ENCODE measurements around the gene ZNF722. TPM values are rescaled to one million over a fixed set of nuclear protein-coding genes. Genes with fewer than 3 reads are reported as not detected.
"Not testable (repeated sequence)": the region's sequence is repeated elsewhere in the genome, so short reads cannot be mapped to it uniquely, and the experiment has no call there.

The ZNF722 gene
- polyA plus RNA-seq (2011; rRNA removed): not detected in 2 replicates
- not detected in 2 replicates for polyA minus RNA-seq (2011; rRNA and poly(A)+ RNA removed)

DNA sequence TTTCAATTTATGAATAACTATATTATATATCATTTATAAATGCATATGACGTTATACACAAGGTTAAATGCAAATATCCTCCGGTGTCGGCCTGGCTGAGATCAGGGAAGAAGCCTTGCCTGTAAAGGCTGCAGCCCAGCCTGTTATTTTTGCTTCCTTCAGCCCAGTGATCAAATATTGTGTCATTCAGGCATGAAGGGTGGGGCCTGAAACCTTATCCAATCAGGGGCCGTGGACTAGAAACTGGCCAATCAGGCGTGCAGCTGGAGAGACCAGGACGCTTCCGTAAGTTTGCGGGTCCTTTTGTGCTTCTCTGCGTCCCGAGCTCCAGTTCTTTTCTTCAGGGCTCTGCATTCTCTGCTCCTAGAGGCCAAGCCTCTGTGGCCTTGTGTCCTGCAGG is at the start of gene ZNF722:
TSS of gene ZNF722 (plus strand) at position 301 of the 400 bp plus-strand sequence. CDS start 113 bp downstream, outside the sequence.
- DNase-seq (ENCODE audit: low read depth): no peak
- TF ChIP-seq CTCF (IDR thresholded peaks at IDR 0.05; ENCODE audit: insufficient read depth, low read depth, low read length): no peak
- ChIA-PET POLR2A (no interaction called here), CTCF (no interaction called here)
- Histone ChIP-seq H3K27me3 (ENCODE audit: control insufficient read depth, insufficient read depth, low read length) (no peaks in the 10 kb centered on the region), H3K36me3 (ENCODE audit: control insufficient read depth, insufficient read depth, low read length) (no peaks in the 10 kb centered on the region), H3K4me3 (ENCODE audit: low read depth, low read length) (no peak within 1 kb of the TSS)

GRCh38 chr7:63953181-63953580 is 45.5 kb upstream of the ZNF722 start:
- ChIA-PET POLR2A (no interaction called here), CTCF (no interaction called here)
- no peak for TF ChIP-seq CTCF (IDR thresholded peaks at IDR 0.05; ENCODE audit: insufficient read depth, low read depth, low read length)
- H3K27me3 ChIP-seq (ENCODE audit: control insufficient read depth, insufficient read depth, low read length): no peaks in the 10 kb centered on the region
- H3K36me3 ChIP-seq (ENCODE audit: control insufficient read depth, insufficient read depth, low read length): no peaks in the 10 kb centered on the region
- no peak overlapping the region for H3K4me3 ChIP-seq (ENCODE audit: low read depth, low read length)
- DNase-seq (ENCODE audit: low read depth): no peak

- DNase-seq (ENCODE audit: low read depth): no peak
- Histone ChIP-seq H3K4me3 (ENCODE audit: low read depth, low read length) (no peak overlapping the region), H3K27me3 (ENCODE audit: control insufficient read depth, insufficient read depth, low read length) (no peaks in the 10 kb centered on the region), H3K36me3 (ENCODE audit: control insufficient read depth, insufficient read depth, low read length) (no peaks in the 10 kb centered on the region)
- ChIA-PET POLR2A (no interaction called here), CTCF (no interaction called here)
- TF ChIP-seq CTCF (IDR thresholded peaks at IDR 0.05; ENCODE audit: insufficient read depth, low read depth, low read length): no peak
Observed at GRCh38 chr7:63968629-63969028, 30.0 kb upstream of the ZNF722 start.

DNA sequence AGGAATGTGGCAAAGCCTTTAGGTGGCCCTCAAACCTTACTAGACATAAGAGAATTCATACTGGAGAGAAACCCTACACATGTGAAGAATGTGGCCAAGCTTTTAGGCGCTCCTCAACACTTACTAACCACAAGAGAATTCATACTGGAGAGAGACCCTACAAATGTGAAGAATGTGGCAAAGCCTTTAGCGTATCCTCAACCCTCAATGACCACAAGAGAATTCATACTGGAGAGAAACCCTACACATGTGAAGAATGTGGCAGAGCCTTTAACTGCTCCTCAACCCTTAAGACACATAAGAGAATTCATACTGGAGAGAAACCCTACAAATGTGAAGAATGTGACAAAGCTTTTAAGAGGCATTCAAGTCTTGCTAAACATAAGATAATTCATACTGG is 16.8 kb downstream of the ZNF722 start:
- CTCF ChIA-PET; H3K4me3 ChIP-seq (ENCODE audit: low read depth, low read length): not testable (repeated sequence)

DNA sequence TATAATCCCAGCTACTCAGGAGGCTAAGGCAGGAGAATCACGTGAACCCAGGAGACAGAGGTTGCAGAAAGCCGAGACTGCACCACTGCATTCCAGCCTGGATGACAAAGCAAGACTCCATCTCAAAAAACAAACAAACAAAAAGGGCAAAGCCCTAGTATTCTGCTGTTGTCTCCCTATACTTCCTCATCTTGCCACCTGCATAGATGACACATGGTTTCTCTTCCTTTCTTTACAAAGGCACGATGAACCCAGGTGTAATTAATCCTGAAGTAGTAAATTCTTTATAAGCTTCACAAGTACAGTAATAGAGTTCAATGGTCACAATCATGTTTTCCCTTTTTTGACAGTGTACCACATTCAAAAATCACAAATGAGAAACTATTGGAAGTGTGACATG is 36.7 kb downstream of the ZNF722 start:
- no peak overlapping the region for H3K4me3 ChIP-seq (ENCODE audit: low read depth, low read length)
- no peak for TF ChIP-seq CTCF (IDR thresholded peaks at IDR 0.05; ENCODE audit: insufficient read depth, low read depth, low read length)
- H3K36me3 ChIP-seq (ENCODE audit: control insufficient read depth, insufficient read depth, low read length): no peaks in the 10 kb centered on the region
- DNase-seq (ENCODE audit: low read depth): no peak
- H3K27me3 ChIP-seq (ENCODE audit: control insufficient read depth, insufficient read depth, low read length): no peaks in the 10 kb centered on the region
- ChIA-PET CTCF (no interaction called here), POLR2A (no interaction called here)

More for the DNA sequence above, 16.8 kb downstream of the ZNF722 start:
- H3K36me3 ChIP-seq (ENCODE audit: control insufficient read depth, insufficient read depth, low read length); H3K27me3 ChIP-seq (ENCODE audit: control insufficient read depth, insufficient read depth, low read length); DNase-seq (ENCODE audit: low read depth); POLR2A ChIA-PET: not testable (repeated sequence)

- no peak for TF ChIP-seq CTCF (IDR thresholded peaks at IDR 0.05; ENCODE audit: insufficient read depth, low read depth, low read length)
- ChIA-PET CTCF (no interaction called here), POLR2A (no interaction called here)
- no peak for DNase-seq (ENCODE audit: low read depth)
- Histone ChIP-seq H3K36me3 (ENCODE audit: control insufficient read depth, insufficient read depth, low read length) (no peaks in the 10 kb centered on the region), H3K4me3 (ENCODE audit: low read depth, low read length) (no peak overlapping the region), H3K27me3 (ENCODE audit: control insufficient read depth, insufficient read depth, low read length) (no peaks in the 10 kb centered on the region)
Observed at GRCh38 chr7:64037095-64037494, 38.4 kb downstream of the ZNF722 start.

Measured in BJ (cell line).